Smooth muscle cell (in vitro differentiated cells): Measurements from ENCODE around the gene ICOS. TPM values are rescaled to one million over a fixed set of nuclear protein-coding genes. Genes with fewer than 3 reads are reported as not detected.
"Not testable (repeated sequence)": the region's sequence is repeated elsewhere in the genome, so short reads cannot be mapped to it uniquely, and the experiment has no call there.

Experiments used
- DNase-seq: peaks from one replicate; lab custom pipeline; 2025; ENCODE audit not compliant: unreplicated experiment; lab: John Stamatoyannopoulos, UW
- H2AFZ ChIP-seq: fragments of 200-600 bp; sonication (generic); 2 replicates; pipeline ENCODE4 v1.6.0; 2016; ENCODE audit warnings: antibody characterized with exemption, low read depth, mild to moderate bottlenecking
- H3F3A ChIP-seq: fragments of 200-600 bp; sonication (generic); 2 replicates; pipeline ENCODE4 v1.6.0; 2017; ENCODE audit warnings: antibody characterized with exemption, low read depth
- H3K27ac ChIP-seq: fragments of 200-600 bp; sonication (generic); 2 replicates; pipeline ENCODE4 v1.5.1; 2016; ENCODE audit warnings: low read depth, mild to moderate bottlenecking
- H3K27me3 ChIP-seq: fragments of 200-600 bp; sonication (generic); 2 replicates; pipeline ENCODE4 v1.6.1; 2016; ENCODE audit warnings: low read depth, mild to moderate bottlenecking
- H3K36me3 ChIP-seq: fragments of 200-600 bp; sonication (generic); 2 replicates; pipeline ENCODE4 v1.5.1; 2016; ENCODE audit warnings: low read depth
- H3K4me1 ChIP-seq: fragments of 200-600 bp; sonication (generic); 2 replicates; pipeline ENCODE4 v1.5.1; 2016; ENCODE audit warnings: low read depth
- H3K4me2 ChIP-seq: fragments of 200-600 bp; sonication (generic); 2 replicates; pipeline ENCODE4 v1.6.0; 2016; ENCODE audit warnings: mild to moderate bottlenecking
- H3K4me3 ChIP-seq: fragments of 200-600 bp; sonication (generic); 2 replicates; pipeline ENCODE4 v1.5.1; 2016; ENCODE audit warnings: mild to moderate bottlenecking
- H3K79me2 ChIP-seq: fragments of 200-600 bp; sonication (generic); 2 replicates; pipeline ENCODE4 v1.6.0; 2016; ENCODE audit warnings: low read depth, mild to moderate bottlenecking
- H3K9ac ChIP-seq: fragments of 200-600 bp; sonication (generic); 2 replicates; pipeline ENCODE4 v1.6.0; 2016; ENCODE audit warnings: low read depth
- H3K9me3 ChIP-seq: fragments of 200-600 bp; sonication (generic); replicated peaks from 2 replicates; pipeline ENCODE4 v1.5.1; 2016; ENCODE audit warnings: low read depth
- H4K20me1 ChIP-seq: fragments of 200-600 bp; sonication (generic); 2 replicates; pipeline ENCODE4 v1.6.0; 2016; ENCODE audit warnings: low read depth
- WGBS: methylation state at CpG from one replicate; pipeline ENCODE4 v1.1.7; 2016; ENCODE audit warnings: low lambda C conversion rate; 5-methylcytosine and 5-hydroxymethylcytosine counted together
- polyA plus RNA-seq: library from polyadenylated mRNA; unstranded; fragments of >200 nt; fragmentation: Nextera tagmentation; extraction: Ambion mirVana; gene quantifications from 2 replicates; pipeline ENCODE4 v1.2.1, GENCODE V29; 2016
- total RNA-seq: library from RNA; depleted of rRNA; stranded (reverse); fragments of >200 nt; gene quantifications from 2 replicates; pipeline ENCODE4 v1.2.3, GENCODE V29; 2014
- TF ChIP-seq, protein P1 (sequence below): fragments of 200-600 bp; sonication (generic); IDR thresholded peaks from 2 replicates; pipeline ENCODE4 v1.5.1; 2017; ENCODE audit warnings: borderline replicate concordance, mild to moderate bottlenecking, antibody characterized with exemption; ENCODE audit not compliant: insufficient read depth, poor library complexity, severe bottlenecking

The ICOS gene
- total and polyA plus RNA-seq, 2 experiments from 2014 or later = not detected

DNA sequence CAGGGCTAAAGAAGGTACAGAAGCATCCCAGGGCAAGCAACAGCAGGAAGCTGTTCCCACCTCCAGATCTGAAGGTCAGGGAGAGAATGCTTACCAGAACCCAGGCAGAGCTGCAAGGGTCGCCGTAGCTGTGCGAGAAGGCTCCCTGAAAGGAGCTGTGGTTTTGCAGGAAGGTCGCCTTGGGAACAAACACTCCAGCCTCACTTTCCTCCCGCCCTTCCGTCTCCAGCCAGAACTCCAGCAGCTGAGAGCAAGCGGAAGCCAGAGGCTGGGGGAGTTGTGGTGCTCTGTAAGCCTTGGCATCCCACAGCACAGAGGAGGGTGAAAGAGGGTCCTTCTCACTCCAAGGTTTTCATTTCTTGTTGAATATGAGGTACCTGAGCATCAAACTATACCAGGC, 18.3 kb upstream of the ICOS start:
- no peaks in the 10 kb centered on the region for H4K20me1 ChIP-seq
- H3K36me3 ChIP-seq = no peaks in the 10 kb centered on the region
- H3K4me1 ChIP-seq = no peaks in the 10 kb centered on the region
- TF ChIP-seq, protein P1, sequence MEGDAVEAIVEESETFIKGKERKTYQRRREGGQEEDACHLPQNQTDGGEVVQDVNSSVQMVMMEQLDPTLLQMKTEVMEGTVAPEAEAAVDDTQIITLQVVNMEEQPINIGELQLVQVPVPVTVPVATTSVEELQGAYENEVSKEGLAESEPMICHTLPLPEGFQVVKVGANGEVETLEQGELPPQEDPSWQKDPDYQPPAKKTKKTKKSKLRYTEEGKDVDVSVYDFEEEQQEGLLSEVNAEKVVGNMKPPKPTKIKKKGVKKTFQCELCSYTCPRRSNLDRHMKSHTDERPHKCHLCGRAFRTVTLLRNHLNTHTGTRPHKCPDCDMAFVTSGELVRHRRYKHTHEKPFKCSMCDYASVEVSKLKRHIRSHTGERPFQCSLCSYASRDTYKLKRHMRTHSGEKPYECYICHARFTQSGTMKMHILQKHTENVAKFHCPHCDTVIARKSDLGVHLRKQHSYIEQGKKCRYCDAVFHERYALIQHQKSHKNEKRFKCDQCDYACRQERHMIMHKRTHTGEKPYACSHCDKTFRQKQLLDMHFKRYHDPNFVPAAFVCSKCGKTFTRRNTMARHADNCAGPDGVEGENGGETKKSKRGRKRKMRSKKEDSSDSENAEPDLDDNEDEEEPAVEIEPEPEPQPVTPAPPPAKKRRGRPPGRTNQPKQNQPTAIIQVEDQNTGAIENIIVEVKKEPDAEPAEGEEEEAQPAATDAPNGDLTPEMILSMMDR = no peak
- no peak overlapping the region for H3K4me2 ChIP-seq
- H3K27ac ChIP-seq = no peak overlapping the region
- H3K4me3 ChIP-seq = no peak overlapping the region
- no peaks in the 10 kb centered on the region for H3K9me3 ChIP-seq
- H3F3A ChIP-seq = no peaks in the 10 kb centered on the region
- no peaks in the 10 kb centered on the region for H3K79me2 ChIP-seq
- no peak overlapping the region for H2AFZ ChIP-seq
- H3K27me3 ChIP-seq = no peaks in the 10 kb centered on the region
- no peak overlapping the region for H3K9ac ChIP-seq
- no peak for DNase-seq
- WGBS = 75% methylated on average over 7 of the region's 7 CpGs

DNA sequence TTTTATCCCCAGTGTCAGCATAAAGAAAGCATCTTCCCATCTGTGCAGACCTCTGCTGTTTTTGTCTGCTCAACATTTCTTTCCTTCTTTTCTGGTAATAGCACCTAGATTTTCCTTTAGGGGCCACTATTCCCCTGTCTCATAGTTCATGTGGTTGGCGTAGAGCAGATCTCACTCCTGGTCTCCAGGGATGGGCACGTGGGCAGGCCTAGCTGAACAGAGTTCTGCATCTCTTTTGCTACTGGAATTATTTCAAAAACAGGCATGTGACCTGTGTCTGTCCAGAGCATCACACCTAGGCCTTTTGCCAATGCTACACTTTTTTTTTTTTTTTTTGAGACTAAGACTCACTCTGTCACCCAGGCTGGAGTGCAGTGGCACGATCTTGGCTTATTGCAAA, 17.7 kb upstream of the ICOS start:
- H3K4me3 ChIP-seq = no peak overlapping the region
- H2AFZ ChIP-seq = no peak overlapping the region
- no peak overlapping the region for H3K9ac ChIP-seq
- H3K79me2 ChIP-seq = no peaks in the 10 kb centered on the region
- H4K20me1 ChIP-seq = no peaks in the 10 kb centered on the region
- H3K4me1 ChIP-seq = no peaks in the 10 kb centered on the region
- no peaks in the 10 kb centered on the region for H3K9me3 ChIP-seq
- 95% methylated on average over 3 of the region's 3 CpGs for WGBS
- no peak for DNase-seq
- H3F3A ChIP-seq = no peaks in the 10 kb centered on the region
- no peaks in the 10 kb centered on the region for H3K27me3 ChIP-seq
- TF ChIP-seq, protein P1 = no peak
- H3K4me2 ChIP-seq = no peak overlapping the region
- H3K36me3 ChIP-seq = no peaks in the 10 kb centered on the region
- H3K27ac ChIP-seq = no peak overlapping the region

DNA sequence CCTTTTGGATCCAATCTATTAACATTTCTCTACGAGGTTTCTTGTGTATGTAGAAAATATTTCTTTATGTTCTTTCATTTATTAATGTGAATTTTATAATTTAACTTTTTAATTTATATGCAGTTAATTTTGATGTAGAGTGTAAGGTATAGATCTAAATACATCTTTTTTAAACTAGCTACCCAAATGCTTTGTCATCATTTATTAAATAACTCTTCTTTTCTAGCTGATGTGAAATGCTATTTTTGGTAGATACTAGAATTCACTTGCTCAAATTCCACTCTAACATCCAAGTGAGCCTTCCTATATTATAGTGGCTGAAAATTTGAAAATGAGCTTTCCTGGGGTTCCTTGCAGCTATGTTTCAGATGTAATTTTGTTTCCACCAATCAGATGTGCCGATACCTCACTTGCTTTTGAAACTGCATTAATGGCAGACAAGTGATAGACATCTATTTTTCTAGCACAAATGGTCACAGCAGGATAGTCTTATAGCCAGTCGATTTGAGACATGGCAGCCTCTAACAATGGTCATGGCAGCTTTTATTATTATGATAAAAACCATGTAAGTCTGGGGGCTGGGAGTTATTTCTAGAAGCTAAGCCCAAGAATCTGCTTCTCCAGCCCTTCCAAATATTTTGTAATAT, 10.9 kb upstream of the ICOS start:
- H3K4me2 ChIP-seq = no peak overlapping the region
- no peaks in the 10 kb centered on the region for H3K9me3 ChIP-seq
- no peaks in the 10 kb centered on the region for H3K79me2 ChIP-seq
- DNase-seq = no peak
- no peak overlapping the region for H3K27ac ChIP-seq
- WGBS = 92% methylated on average over 3 of the region's 3 CpGs
- H4K20me1 ChIP-seq = no peaks in the 10 kb centered on the region
- no peaks in the 10 kb centered on the region for H3F3A ChIP-seq
- H3K9ac ChIP-seq = no peak overlapping the region
- no peaks in the 10 kb centered on the region for H3K36me3 ChIP-seq
- TF ChIP-seq, protein P1 = no peak
- H2AFZ ChIP-seq = no peak overlapping the region
- H3K4me1 ChIP-seq = no peaks in the 10 kb centered on the region
- H3K27me3 ChIP-seq = no peaks in the 10 kb centered on the region
- no peak overlapping the region for H3K4me3 ChIP-seq

DNA sequence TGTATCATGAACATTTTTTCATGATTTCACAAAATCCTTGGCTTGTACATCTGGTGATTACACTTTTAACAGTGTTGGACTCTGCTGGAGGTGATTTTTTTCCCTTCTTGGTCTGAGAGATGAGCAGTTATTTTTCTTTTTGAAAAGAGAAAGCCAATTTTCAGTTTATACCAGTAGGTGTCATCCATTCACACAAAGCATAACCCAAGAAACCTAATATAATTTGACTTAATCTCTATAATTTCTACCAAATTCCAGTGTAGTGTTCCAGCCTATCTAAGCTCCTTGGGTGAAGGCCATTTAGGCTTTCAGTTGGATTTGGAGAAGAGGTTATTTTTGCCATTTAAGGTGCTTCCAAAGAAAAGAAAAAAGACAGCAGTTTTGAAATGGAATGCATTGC, 7.7 kb upstream of the ICOS start:
- no peaks in the 10 kb centered on the region for H3K4me1 ChIP-seq
- no peaks in the 10 kb centered on the region for H3K79me2 ChIP-seq
- no peaks in the 10 kb centered on the region for H3F3A ChIP-seq
- no peaks in the 10 kb centered on the region for H3K36me3 ChIP-seq
- H3K9ac ChIP-seq = no peak overlapping the region
- no peak overlapping the region for H3K4me3 ChIP-seq
- no peaks in the 10 kb centered on the region for H3K27me3 ChIP-seq
- no peaks in the 10 kb centered on the region for H4K20me1 ChIP-seq
- no peaks in the 10 kb centered on the region for H3K9me3 ChIP-seq
- no peak overlapping the region for H3K4me2 ChIP-seq
- TF ChIP-seq, protein P1 = peak; percentile 37
- H2AFZ ChIP-seq = no peak overlapping the region
- no peak overlapping the region for H3K27ac ChIP-seq
- DNase-seq = no peak

DNA sequence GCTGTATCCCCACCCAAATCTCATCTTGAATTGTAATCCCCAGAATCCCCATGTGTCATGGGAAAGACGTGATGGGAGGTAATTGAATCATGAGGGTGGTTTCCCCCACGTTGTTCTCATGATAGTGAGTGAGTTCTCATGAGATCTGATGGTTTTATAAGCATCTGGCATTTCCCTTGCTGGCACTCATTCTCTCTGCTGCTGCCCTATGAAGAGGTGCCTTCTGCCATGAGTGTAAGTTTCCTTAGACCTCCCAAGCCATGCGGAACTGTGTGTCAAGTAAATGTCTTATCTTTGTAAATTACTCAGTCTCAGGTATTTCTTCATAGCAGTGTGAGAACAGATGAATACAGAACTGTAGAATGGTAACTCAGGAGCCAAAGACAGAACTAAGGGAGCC, 5.3 kb upstream of the ICOS start:
- not testable (repeated sequence) for H3K9me3 ChIP-seq, H3K36me3 ChIP-seq, H2AFZ ChIP-seq, H3K4me3 ChIP-seq, H4K20me1 ChIP-seq, H3K27ac ChIP-seq, H3F3A ChIP-seq, H3K4me2 ChIP-seq, DNase-seq, H3K79me2 ChIP-seq, H3K4me1 ChIP-seq, H3K9ac ChIP-seq, H3K27me3 ChIP-seq
- 62% methylated on average over 3 of the region's 3 CpGs for WGBS
